Erythroblast (primary cell): ENCODE data around the gene SBNO2.
A peak's percentile ranks its signal among the peaks of the same experiment; 100 is the strongest.

Source experiments
- GATA1 ChIP-seq: IDR thresholded peaks from 2 replicates; pipeline ENCODE4 v1.6.1; 2011; ENCODE audit warnings: low read depth, mild to moderate bottlenecking, control low read depth, low read length, moderate library complexity
- POLR2A ChIP-seq: IDR thresholded peaks from 2 replicates; pipeline ENCODE4 v1.6.1; 2011; ENCODE audit warnings: mild to moderate bottlenecking, low read length

DNA sequence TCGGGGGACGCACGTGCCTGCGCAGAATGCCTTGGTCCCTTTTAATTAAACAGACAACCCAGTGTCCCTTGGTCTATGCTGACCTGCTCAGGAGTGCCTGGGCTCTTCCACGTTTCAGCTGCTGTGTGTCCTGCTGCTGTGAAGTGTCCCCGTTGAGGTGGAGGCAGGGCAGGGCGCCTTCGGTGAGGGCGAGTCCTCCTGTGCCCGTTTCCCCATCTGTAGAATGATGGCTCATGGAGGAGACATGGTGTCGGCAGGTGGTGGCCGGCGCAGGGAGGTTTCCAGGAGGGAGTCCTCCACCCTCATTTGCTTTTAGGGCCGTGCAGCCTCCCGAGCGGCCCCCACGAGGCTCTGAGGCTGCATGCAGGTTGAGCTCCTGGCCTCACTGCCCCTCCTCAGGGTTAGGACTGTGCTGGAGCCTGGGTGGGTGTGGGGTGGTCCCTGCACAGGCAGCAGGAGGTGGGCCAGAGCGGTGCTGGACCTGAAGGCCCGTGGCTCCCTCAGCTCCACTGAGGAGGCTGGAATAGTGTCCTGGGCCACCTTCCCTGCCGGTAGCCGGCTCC, 40.3 kb upstream of the SBNO2 start:
- peak; percentile 2 for TF ChIP-seq POLR2A
- TF ChIP-seq GATA1 = no peak
